Occipital lobe (tissue), 2 donors: Measurements from ENCODE around the gene TIMM22. TPM values are rescaled to one million over a fixed set of nuclear protein-coding genes. Genes with fewer than 3 reads are reported as not detected.
"Not testable (repeated sequence)": the region's sequence is repeated elsewhere in the genome, so short reads cannot be mapped to it uniquely, and the experiment has no call there.

Source experiments
- DNase-seq: peaks from one replicate; lab custom pipeline; 2025; lab: John Stamatoyannopoulos, UW
- total RNA-seq: library from RNA; depleted of rRNA; stranded (reverse); fragments of >200 nt; gene quantifications from one replicate; pipeline ENCODE4 v1.2.3, GENCODE V29; 2014

TIMM22 gene
- total RNA-seq, 1 donor from 2014 or later, result 12.0 TPM

DNA sequence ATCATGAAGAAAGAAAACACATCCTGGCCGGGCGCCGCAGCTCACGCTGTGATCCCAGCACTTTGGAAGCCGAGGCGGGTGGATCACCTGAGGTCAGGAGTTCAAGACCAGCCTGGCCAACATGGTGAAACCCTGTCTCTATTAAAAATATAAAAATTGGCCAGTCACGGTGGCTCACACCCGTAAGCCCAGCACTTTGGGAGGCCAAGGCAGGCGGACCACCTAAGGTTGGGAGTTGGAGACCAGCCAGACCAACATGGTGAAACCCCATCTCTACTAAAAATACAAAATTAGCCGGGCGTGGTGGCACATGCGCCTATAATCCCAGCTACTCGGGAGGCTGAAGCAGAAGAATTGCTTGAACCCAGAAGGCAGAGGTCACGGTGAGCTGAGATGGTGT is 25.1 kb upstream of the TIMM22 start:
- DNase-seq, result not testable (repeated sequence)

DNA sequence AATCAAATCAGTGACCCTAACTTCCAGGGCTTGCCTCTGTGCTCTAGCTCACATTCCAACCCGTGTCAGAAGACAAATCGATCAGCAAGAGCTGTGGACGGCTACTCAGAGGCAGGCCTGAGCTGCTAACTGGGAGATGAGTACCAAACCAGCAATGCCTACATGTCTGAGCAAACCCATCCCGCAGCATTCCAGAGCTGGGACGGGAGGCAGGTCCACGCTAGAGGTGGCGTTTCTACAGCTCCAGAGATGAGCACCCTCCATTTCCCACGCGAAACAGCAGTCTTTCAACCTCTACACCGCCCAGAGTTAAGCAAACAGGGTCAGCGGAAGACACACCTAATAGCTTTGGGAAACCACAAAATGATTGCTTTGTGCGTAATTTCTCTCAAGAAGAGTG is 23.9 kb upstream of the TIMM22 start:
- no peak for DNase-seq

GRCh38 chr17:974778-975177 is 22.2 kb upstream of the TIMM22 start:
- not testable (repeated sequence) for DNase-seq

DNA sequence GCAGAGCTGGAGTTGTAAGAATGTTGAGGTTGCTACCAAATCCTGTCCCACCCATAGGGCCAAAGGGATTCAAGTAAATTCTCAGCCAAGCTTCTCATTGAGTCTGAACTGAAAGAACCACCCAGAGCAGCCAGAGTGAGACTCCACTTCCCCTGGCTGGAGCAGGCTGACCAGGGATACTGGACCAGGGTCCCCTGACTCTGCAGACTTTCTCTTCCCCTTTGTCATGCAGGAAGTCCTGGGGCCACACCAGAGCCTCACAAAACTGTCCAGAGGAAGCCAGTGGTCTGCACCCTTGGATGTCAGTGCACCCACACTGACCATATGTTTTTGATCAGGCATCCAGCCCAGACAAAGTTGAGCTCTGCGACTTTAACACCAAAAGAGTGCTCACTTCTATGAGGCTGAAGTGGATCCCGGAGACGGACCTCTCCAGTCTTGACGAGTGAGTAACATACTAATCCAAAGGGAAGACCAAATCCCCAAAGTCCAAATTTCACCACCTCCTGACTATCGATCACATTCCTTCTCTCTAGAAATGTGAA is 21.5 kb upstream of the TIMM22 start:
- DNase-seq, result no peak

DNA sequence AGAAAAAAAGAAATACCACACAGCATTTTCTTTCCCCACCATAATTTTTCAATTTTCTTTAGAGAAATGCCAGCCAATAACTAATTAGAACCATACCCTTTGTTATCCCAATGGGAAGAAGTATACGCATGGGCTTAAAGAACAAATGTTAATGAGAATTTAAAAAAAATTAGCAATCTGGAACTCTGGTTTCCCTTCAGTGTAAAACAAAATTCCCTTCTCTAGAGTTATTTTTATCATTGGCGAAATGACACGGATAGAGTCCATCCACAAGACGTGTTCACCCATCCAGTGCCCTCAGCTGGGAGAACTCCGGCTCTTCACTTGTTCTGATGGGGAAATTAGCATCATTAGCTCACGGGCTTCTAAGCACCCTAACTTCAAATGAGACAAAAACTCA is 20.6 kb upstream of the TIMM22 start:
- DNase-seq, result no peak

- DNase-seq, result no peak
Measured at GRCh38 chr17:977166-977565, 19.8 kb upstream of the TIMM22 start.

- DNase-seq, result no peak
Measured at GRCh38 chr17:978103-979093, 18.5 kb upstream of the TIMM22 start.

GRCh38 chr17:979212-979538 is 17.8 kb upstream of the TIMM22 start:
- no peak for DNase-seq

GRCh38 chr17:979539-980405 is 17.2 kb upstream of the TIMM22 start, which contains the start of gene NXN:
NXN (minus strand) TSS chr17:979776.
- DNase-seq, result peak; percentile 80

GRCh38 chr17:980406-981291 is 16.3 kb upstream of the TIMM22 start:
- DNase-seq, result peak; percentile 54

- no peak for DNase-seq
Measured at GRCh38 chr17:981292-981658, 15.7 kb upstream of the TIMM22 start.

DNA sequence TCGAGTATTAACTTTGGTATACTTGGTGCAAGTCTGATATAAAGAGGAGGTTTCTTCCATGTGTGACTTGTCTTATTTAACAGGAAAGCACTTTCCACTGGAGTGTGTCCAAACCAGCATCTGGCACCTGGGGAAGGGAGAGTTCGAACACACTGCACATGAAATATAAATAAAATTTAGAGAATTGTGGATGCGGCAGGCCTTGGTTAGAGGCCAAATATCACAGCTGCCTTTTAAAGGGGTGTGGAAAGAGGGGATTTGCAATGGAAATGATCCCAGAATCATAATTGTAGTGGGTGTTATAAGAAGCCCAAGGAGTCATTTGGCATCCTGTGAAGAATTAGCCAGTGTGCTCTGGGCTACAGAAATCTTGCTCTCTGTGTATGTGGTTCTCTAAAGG is 13.0 kb upstream of the TIMM22 start:
- no peak for DNase-seq

GRCh38 chr17:986322-986929 is 10.5 kb upstream of the TIMM22 start:
- DNase-seq, result no peak

DNA sequence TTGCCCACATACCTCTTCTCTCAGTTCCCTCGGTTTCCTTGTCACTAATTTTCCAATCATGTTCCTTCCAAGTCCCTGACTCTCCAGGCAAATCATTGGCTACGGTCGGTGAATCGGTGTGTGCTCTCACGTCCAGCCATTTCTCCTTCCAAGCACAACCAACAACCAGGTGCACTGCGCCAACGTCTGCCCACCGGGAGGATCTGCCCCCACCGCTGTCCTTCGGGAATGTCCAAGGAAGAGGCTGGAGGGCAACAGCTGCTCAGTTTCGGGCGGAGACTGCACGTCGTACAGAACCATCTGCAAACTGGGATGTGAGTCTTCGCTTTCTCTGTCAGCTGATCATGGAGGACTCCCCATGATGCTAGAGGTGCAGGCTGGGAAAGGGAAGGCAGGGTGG is 9.0 kb upstream of the TIMM22 start:
- DNase-seq, result no peak

DNA sequence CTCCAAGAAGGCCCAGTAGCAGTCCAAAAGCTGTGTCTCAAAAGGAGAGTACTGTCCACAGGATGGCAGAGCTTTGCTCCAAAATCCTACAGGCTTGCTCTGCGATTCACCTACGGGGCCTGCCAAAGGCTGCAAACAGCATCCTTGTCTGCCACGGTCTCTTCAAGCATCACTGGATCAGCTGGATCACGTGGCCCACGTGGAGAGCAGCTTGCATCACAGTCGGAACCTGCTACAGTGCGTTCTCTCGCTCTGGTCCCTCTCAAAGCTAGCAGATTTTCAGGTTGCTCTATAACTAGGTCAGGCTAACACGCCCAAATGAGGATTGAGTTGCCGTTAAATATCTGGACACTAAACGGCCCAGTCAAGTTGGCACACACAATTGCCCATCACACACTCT is 8.4 kb upstream of the TIMM22 start:
- DNase-seq, result no peak

DNA sequence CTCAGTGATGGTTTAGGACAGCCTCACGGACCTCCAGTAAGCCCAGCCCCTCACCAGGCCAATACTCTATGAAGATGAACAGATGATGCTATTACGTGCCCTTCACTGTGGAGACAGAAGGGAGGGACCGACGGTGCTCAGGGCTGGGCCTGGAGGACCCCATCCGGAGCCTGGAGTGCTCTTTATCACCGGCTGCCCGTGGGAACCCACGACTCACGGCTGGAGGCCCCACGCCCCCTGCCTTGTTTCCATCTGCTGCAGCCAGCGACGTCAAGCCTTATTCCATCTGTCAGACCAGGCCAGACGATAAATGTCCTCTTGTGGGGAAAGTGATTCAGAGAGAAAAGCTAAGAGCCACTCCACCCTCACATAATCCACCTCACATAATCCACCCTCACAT is 4.0 kb upstream of the TIMM22 start:
- no peak for DNase-seq

- not testable (repeated sequence) for DNase-seq
Measured at GRCh38 chr17:995324-995723, 1.6 kb upstream of the TIMM22 start.

DNA sequence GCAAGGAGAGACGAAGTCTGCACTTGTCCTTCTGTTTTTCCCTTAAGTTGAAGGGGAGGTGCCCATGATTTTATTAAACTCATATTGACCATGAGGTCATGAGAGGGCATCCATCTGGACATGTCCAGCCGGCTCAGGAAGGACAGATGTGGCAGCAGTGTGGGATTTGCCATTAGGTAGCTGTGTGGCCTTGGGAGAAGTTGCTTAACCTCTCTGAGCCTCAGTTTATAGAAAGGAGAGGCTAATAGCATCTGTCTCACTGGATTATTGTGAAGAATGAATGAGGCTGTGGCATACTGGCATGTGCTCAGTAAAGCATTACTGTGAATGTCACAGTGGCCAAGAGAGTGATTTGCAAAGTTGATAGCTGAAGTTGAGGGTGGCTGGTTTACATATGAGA is 1.2 kb downstream of the TIMM22 start:
- DNase-seq, result no peak

- DNase-seq, result no peak
Measured at GRCh38 chr17:1000597-1001461, 3.9 kb downstream of the TIMM22 start.
